Measurements from ENCODE around the gene KIFC1. TPM values are rescaled to one million over a fixed set of nuclear protein-coding genes. Genes with fewer than 3 reads are reported as not detected.

Gene KIFC1
- total and polyA plus RNA-seq, 9 of the 15 experiments (the other 6 are each of a cell fraction or from before 2014, with no cell fraction given), result 1.3 to 95.2 (median 76.9) TPM

DNA sequence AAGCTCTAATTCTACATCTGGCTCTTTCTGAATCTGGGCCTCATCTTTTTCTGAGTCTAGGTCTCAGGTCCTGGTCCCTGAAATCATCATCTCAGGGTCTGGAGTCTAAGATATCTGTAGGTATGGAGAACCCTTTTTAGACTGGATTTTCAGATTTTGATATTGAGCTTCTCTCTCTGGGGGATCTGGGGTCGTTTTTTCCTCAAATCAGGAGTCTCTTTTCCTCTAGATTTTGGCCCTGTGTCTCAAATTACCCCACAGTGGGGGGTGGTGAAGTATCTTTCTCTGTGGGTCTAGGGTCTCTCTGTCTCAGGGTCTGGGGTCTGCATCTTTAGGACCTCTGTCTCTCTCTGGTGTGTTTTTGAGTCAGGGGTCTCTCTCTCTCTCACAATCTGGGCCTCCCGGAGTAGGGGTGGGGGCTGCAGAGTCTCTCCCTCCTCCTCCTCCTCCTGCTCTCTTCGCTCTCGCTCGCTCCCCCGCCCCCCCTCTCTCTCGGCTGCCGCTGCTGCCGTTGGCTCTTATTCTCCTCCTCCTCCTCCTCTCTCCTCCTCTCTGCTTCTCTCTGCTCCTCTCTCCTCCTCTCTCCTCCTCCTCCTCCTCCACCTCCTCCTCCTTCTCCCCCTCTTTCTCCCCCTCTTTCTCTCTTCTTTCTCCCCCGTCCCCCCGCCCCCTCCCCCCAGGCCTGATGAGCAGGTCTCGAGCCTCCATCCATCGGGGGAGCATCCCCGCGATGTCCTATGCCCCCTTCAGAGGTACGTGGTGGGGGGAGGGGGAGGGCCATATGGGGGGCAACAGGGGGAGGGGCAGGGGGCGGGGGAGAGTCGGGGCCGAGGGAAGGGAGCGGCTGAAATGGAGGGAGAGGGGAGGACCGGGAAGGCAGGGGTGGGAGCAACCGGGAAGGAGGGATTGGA is 28.2 kb downstream of the KIFC1 start, which contains the start of gene SYNGAP1 (continued):
- TF ChIP-seq, protein P1, sequence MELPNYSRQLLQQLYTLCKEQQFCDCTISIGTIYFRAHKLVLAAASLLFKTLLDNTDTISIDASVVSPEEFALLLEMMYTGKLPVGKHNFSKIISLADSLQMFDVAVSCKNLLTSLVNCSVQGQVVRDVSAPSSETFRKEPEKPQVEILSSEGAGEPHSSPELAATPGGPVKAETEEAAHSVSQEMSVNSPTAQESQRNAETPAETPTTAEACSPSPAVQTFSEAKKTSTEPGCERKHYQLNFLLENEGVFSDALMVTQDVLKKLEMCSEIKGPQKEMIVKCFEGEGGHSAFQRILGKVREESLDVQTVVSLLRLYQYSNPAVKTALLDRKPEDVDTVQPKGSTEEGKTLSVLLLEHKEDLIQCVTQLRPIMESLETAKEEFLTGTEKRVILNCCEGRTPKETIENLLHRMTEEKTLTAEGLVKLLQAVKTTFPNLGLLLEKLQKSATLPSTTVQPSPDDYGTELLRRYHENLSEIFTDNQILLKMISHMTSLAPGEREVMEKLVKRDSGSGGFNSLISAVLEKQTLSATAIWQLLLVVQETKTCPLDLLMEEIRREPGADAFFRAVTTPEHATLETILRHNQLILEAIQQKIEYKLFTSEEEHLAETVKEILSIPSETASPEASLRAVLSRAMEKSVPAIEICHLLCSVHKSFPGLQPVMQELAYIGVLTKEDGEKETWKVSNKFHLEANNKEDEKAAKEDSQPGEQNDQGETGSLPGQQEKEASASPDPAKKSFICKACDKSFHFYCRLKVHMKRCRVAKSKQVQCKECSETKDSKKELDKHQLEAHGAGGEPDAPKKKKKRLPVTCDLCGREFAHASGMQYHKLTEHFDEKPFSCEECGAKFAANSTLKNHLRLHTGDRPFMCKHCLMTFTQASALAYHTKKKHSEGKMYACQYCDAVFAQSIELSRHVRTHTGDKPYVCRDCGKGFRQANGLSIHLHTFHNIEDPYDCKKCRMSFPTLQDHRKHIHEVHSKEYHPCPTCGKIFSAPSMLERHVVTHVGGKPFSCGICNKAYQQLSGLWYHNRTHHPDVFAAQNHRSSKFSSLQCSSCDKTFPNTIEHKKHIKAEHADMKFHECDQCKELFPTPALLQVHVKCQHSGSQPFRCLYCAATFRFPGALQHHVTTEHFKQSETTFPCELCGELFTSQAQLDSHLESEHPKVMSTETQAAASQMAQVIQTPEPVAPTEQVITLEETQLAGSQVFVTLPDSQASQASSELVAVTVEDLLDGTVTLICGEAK (IDR thresholded peaks at IDR 0.05), result peak; percentile 38; the same call in 1 of the 2 replicates
- TF ChIP-seq, protein P1 (CRISPR knock-in tag; IDR thresholded peaks at IDR 0.05), result no peak
- no peak for TF ChIP-seq ZFP30 (CRISPR knock-in tag; IDR thresholded peaks at IDR 0.05; ENCODE audit: borderline replicate concordance)
- peak; percentile 63; the same call in 1 of the 2 replicates for TF ChIP-seq ZNF395 (CRISPR knock-in tag; IDR thresholded peaks at IDR 0.05)
- peak; percentile 52; the same call in 1 of the 2 replicates for TF ChIP-seq EGR1 (conservative IDR thresholded peaks at IDR 0.05)
- TF ChIP-seq ZBTB1 (CRISPR knock-in tag; IDR thresholded peaks at IDR 0.05; ENCODE audit: borderline replicate concordance, low read depth), result no peak
- no peak for TF ChIP-seq RFX5 (IDR thresholded peaks at IDR 0.05; ENCODE audit: low read depth, low read length)
- TF ChIP-seq ZBTB7A (IDR thresholded peaks at IDR 0.05; ENCODE audit: borderline replicate concordance, control insufficient read depth, low read depth, low read length), result peak; percentile 54; the same call in 1 of the 2 replicates
- TF ChIP-seq ETS1 (conservative IDR thresholded peaks at IDR 0.05; ENCODE audit: control insufficient read depth, low read depth, low read length), result no peak
- peak; percentile 27; the same call in 1 of the 2 replicates for TF ChIP-seq MTA1 (IDR thresholded peaks at IDR 0.05; ENCODE audit: borderline replicate concordance)
- no peak for TF ChIP-seq ATF4 (CRISPR knock-in tag; IDR thresholded peaks at IDR 0.05)
- TF ChIP-seq PHTF2 (CRISPR knock-in tag; IDR thresholded peaks at IDR 0.05), result no peak
